Thyroid gland (tissue), 4 donors: Measurements from ENCODE around the gene CDH23.

ENCODE experiments used
- POLR2A ChIP-seq, 2 donors: fragments of 450-650 bp; IDR thresholded peaks; one replicate each; pipeline ENCODE4 v1.6.1; 2017; ENCODE audit warnings: antibody characterized with exemption in 2 of 2, mild to moderate bottlenecking in 2 of 2, moderate library complexity in 1 of 2
- TF ChIP-seq, protein P1 (sequence below), 6 experiments: fragments of 200-600 bp in 3 of 6; fragments of 450-650 bp in 3 of 6; sonication (generic) in 3 of 6; IDR thresholded peaks; one replicate each; pipeline ENCODE4 v1.5.1; 2016 to 2019; ENCODE audit warnings: antibody characterized with exemption in 6 of 6, mild to moderate bottlenecking in 2 of 6, inconsistent platforms in 1 of 6, moderate library complexity in 1 of 6

DNA sequence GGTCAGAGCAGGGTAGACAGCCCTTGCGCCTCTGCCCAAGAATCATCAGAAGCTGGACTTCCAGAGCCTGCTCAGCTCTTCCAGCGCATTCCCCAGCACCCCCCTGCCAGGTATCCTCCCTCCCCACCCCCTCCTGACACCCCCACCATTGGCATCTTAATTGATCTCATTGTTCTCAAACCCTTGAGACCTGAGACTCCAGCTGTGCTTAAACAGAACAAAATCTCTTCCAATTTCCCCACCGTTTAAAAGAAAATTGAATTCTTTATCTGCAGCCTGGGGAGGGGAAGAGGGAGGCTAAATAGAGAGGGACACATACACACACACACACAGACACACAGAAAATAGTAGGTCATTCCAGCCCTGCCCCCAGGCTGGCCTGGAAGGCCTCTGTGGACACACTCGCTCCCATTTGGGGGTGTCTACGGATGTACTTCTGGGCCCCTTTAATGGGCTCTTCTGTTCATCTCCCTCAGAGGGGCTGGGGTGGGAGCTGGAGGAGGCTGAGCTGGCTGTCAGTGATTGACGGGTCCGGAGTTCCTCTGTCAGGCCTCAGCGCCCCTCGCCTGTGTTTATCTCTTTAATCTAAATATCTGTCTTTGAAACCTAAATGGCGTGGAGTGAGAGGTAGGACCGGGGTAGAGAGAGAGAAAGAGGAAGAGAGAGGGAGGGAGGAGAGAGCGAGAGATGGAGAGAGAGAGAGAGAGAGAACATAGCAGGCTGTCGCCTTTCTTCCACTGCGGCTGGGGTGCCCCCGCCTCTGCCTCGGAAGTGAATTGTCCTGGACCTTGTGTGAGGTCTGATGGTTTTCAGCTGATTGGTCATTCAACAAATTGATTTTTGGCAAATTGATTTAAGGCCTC lies 261.1 kb downstream of the CDH23 start:
- no peak for TF ChIP-seq POLR2A (IDR thresholded peaks at IDR 0.05)
- TF ChIP-seq, protein P1, sequence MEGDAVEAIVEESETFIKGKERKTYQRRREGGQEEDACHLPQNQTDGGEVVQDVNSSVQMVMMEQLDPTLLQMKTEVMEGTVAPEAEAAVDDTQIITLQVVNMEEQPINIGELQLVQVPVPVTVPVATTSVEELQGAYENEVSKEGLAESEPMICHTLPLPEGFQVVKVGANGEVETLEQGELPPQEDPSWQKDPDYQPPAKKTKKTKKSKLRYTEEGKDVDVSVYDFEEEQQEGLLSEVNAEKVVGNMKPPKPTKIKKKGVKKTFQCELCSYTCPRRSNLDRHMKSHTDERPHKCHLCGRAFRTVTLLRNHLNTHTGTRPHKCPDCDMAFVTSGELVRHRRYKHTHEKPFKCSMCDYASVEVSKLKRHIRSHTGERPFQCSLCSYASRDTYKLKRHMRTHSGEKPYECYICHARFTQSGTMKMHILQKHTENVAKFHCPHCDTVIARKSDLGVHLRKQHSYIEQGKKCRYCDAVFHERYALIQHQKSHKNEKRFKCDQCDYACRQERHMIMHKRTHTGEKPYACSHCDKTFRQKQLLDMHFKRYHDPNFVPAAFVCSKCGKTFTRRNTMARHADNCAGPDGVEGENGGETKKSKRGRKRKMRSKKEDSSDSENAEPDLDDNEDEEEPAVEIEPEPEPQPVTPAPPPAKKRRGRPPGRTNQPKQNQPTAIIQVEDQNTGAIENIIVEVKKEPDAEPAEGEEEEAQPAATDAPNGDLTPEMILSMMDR (IDR thresholded peaks at IDR 0.05), result no peak
